ENCODE measurements around the gene MBP.

MBP gene

GRCh38 chr18:76980663-76981395 lies 151.8 kb downstream of the MBP start:
- Histone ChIP-seq H3K4me3 (no peak overlapping the region), H3K4me1 (no peaks in the 10 kb centered on the region), H3K36me3 (replicated peaks) (no peaks in the 10 kb centered on the region), H3K9me3 (no peaks in the 10 kb centered on the region), H3K27me3 (ENCODE audit: low read depth) (no peaks in the 10 kb centered on the region)
- no peak for DNase-seq (ENCODE audit: low spot score in 2 of 2)
- in situ Hi-C loops (cut with MboI; ENCODE audit: low sequenced_read_pairs): loop anchor here (5.0 kb wide), 1 partner anchor 174 kb away; no protein-coding TSS in a partner anchor

GRCh38 chr18:76979906-76980305 lies 152.7 kb downstream of the MBP start:
- no peak for DNase-seq (ENCODE audit: low spot score in 2 of 2)
- in situ Hi-C loops (cut with MboI; ENCODE audit: low sequenced_read_pairs): loop anchor here (5.0 kb wide), 1 partner anchor 173 kb away; no protein-coding TSS in a partner anchor
- no peaks in the 10 kb centered on the region for H3K4me1 ChIP-seq
- H3K4me3 ChIP-seq: no peak overlapping the region
- H3K36me3 ChIP-seq (replicated peaks): no peaks in the 10 kb centered on the region
- H3K27me3 ChIP-seq (ENCODE audit: low read depth): no peaks in the 10 kb centered on the region
- H3K9me3 ChIP-seq: no peaks in the 10 kb centered on the region

GRCh38 chr18:76979111-76979751 lies 153.4 kb downstream of the MBP start:
- H3K4me1 ChIP-seq: no peaks in the 10 kb centered on the region

GRCh38 chr18:76978616-76979015 lies 154.0 kb downstream of the MBP start:
- no peaks in the 10 kb centered on the region for H3K9me3 ChIP-seq
- no peaks in the 10 kb centered on the region for H3K36me3 ChIP-seq (replicated peaks)
- no peaks in the 10 kb centered on the region for H3K4me1 ChIP-seq
- no peak for DNase-seq (ENCODE audit: low spot score in 2 of 2)
- no peaks in the 10 kb centered on the region for H3K27me3 ChIP-seq (ENCODE audit: low read depth)
- in situ Hi-C loops (cut with MboI; ENCODE audit: low sequenced_read_pairs): no loop called here
- H3K4me3 ChIP-seq: no peak overlapping the region

More at GRCh38 chr18:76979111-76979751, 153.4 kb downstream of the MBP start:
- in situ Hi-C loops (cut with MboI; ENCODE audit: low sequenced_read_pairs): no loop called here
- DNase-seq (ENCODE audit: low spot score in 2 of 2): no peak
- H3K36me3 ChIP-seq (replicated peaks): no peaks in the 10 kb centered on the region
- no peak overlapping the region for H3K4me3 ChIP-seq
- H3K27me3 ChIP-seq (ENCODE audit: low read depth): no peaks in the 10 kb centered on the region
- no peaks in the 10 kb centered on the region for H3K9me3 ChIP-seq

- Histone ChIP-seq H3K36me3 (replicated peaks) (no peaks in the 10 kb centered on the region), H3K9me3 (no peaks in the 10 kb centered on the region), H3K4me3 (no peak overlapping the region), H3K27me3 (ENCODE audit: low read depth) (no peaks in the 10 kb centered on the region), H3K4me1 (no peaks in the 10 kb centered on the region)
- in situ Hi-C loops (cut with MboI; ENCODE audit: low sequenced_read_pairs): no loop called here
- no peak for DNase-seq (ENCODE audit: low spot score in 2 of 2)
Observed at GRCh38 chr18:76977684-76978232, 154.8 kb downstream of the MBP start.

- H3K4me3 ChIP-seq: no peak overlapping the region
- DNase-seq (ENCODE audit: low spot score in 2 of 2): no peak
- H3K27me3 ChIP-seq (ENCODE audit: low read depth): no peaks in the 10 kb centered on the region
- H3K36me3 ChIP-seq (replicated peaks): no peaks in the 10 kb centered on the region
- H3K4me1 ChIP-seq: no peaks in the 10 kb centered on the region
- no peaks in the 10 kb centered on the region for H3K9me3 ChIP-seq
- in situ Hi-C loops (cut with MboI; ENCODE audit: low sequenced_read_pairs): no loop called here
Observed at GRCh38 chr18:76977108-76977621, 155.4 kb downstream of the MBP start.

- Histone ChIP-seq H3K9me3 (no peaks in the 10 kb centered on the region), H3K4me1 (no peaks in the 10 kb centered on the region)
- in situ Hi-C loops (cut with MboI; ENCODE audit: low sequenced_read_pairs): no loop called here
Observed at GRCh38 chr18:76975577-76976110, 156.9 kb downstream of the MBP start.

GRCh38 chr18:76974386-76974785 lies 158.2 kb downstream of the MBP start:
- Histone ChIP-seq H3K27me3 (ENCODE audit: low read depth) (no peaks in the 10 kb centered on the region), H3K36me3 (replicated peaks) (no peaks in the 10 kb centered on the region), H3K9me3 (no peaks in the 10 kb centered on the region), H3K4me3 (no peak overlapping the region), H3K4me1 (no peaks in the 10 kb centered on the region)
- in situ Hi-C loops (cut with MboI; ENCODE audit: low sequenced_read_pairs): no loop called here
- no peak for DNase-seq (ENCODE audit: low spot score in 2 of 2)

More at GRCh38 chr18:76975577-76976110, 156.9 kb downstream of the MBP start:
- Histone ChIP-seq H3K4me3 (no peak overlapping the region), H3K36me3 (replicated peaks) (no peaks in the 10 kb centered on the region), H3K27me3 (ENCODE audit: low read depth) (no peaks in the 10 kb centered on the region)
- no peak for DNase-seq (ENCODE audit: low spot score in 2 of 2)

- Histone ChIP-seq H3K4me3 (no peak overlapping the region), H3K27me3 (ENCODE audit: low read depth) (no peaks in the 10 kb centered on the region), H3K36me3 (replicated peaks) (no peaks in the 10 kb centered on the region), H3K9me3 (no peaks in the 10 kb centered on the region), H3K4me1 (no peaks in the 10 kb centered on the region)
- DNase-seq (ENCODE audit: low spot score in 2 of 2): no peak
- in situ Hi-C loops (cut with MboI; ENCODE audit: low sequenced_read_pairs): no loop called here
Observed at GRCh38 chr18:76973520-76974266, 158.9 kb downstream of the MBP start.

- Histone ChIP-seq H3K36me3 (replicated peaks) (no peaks in the 10 kb centered on the region), H3K9me3 (no peaks in the 10 kb centered on the region), H3K4me3 (no peak overlapping the region), H3K4me1 (no peaks in the 10 kb centered on the region), H3K27me3 (ENCODE audit: low read depth) (no peaks in the 10 kb centered on the region)
- no peak for DNase-seq (ENCODE audit: low spot score in 2 of 2)
- in situ Hi-C loops (cut with MboI; ENCODE audit: low sequenced_read_pairs): no loop called here
Observed at GRCh38 chr18:76972846-76973519, 159.6 kb downstream of the MBP start.

GRCh38 chr18:76972241-76972640 lies 160.3 kb downstream of the MBP start:
- H3K36me3 ChIP-seq (replicated peaks): no peaks in the 10 kb centered on the region
- in situ Hi-C loops (cut with MboI; ENCODE audit: low sequenced_read_pairs): no loop called here

GRCh38 chr18:76970770-76971559 lies 161.6 kb downstream of the MBP start:
- in situ Hi-C loops (cut with MboI; ENCODE audit: low sequenced_read_pairs): no loop called here
- Histone ChIP-seq H3K4me3 (no peak overlapping the region), H3K27me3 (ENCODE audit: low read depth) (no peaks in the 10 kb centered on the region)

More at GRCh38 chr18:76972241-76972640, 160.3 kb downstream of the MBP start:
- DNase-seq (ENCODE audit: low spot score in 2 of 2): no peak
- Histone ChIP-seq H3K9me3 (no peaks in the 10 kb centered on the region), H3K4me1 (no peaks in the 10 kb centered on the region), H3K4me3 (no peak overlapping the region), H3K27me3 (ENCODE audit: low read depth) (no peaks in the 10 kb centered on the region)

More at GRCh38 chr18:76970770-76971559, 161.6 kb downstream of the MBP start:
- H3K4me1 ChIP-seq: no peaks in the 10 kb centered on the region
- H3K36me3 ChIP-seq (replicated peaks): no peaks in the 10 kb centered on the region
- DNase-seq (ENCODE audit: low spot score in 2 of 2): no peak
- no peaks in the 10 kb centered on the region for H3K9me3 ChIP-seq

Data from HAP-1 (cell line).